ENCODE results near the gene AFAP1.

The AFAP1 gene

GRCh38 chr4:7894677-7895181 lies 44.9 kb downstream of the AFAP1 start:
- TF ChIP-seq, protein P1, sequence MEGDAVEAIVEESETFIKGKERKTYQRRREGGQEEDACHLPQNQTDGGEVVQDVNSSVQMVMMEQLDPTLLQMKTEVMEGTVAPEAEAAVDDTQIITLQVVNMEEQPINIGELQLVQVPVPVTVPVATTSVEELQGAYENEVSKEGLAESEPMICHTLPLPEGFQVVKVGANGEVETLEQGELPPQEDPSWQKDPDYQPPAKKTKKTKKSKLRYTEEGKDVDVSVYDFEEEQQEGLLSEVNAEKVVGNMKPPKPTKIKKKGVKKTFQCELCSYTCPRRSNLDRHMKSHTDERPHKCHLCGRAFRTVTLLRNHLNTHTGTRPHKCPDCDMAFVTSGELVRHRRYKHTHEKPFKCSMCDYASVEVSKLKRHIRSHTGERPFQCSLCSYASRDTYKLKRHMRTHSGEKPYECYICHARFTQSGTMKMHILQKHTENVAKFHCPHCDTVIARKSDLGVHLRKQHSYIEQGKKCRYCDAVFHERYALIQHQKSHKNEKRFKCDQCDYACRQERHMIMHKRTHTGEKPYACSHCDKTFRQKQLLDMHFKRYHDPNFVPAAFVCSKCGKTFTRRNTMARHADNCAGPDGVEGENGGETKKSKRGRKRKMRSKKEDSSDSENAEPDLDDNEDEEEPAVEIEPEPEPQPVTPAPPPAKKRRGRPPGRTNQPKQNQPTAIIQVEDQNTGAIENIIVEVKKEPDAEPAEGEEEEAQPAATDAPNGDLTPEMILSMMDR (IDR thresholded peaks at IDR 0.05; ENCODE audit: extremely low read depth, missing control alignments): no peak
- no peak for DNase-seq (ENCODE audit: low spot score)

- TF ChIP-seq, protein P1 (IDR thresholded peaks at IDR 0.05; ENCODE audit: extremely low read depth, missing control alignments): no peak
- no peak for DNase-seq (ENCODE audit: low spot score)
These were observed 45.5 kb downstream of the AFAP1 start for GRCh38 chr4:7894098-7894676.

DNA sequence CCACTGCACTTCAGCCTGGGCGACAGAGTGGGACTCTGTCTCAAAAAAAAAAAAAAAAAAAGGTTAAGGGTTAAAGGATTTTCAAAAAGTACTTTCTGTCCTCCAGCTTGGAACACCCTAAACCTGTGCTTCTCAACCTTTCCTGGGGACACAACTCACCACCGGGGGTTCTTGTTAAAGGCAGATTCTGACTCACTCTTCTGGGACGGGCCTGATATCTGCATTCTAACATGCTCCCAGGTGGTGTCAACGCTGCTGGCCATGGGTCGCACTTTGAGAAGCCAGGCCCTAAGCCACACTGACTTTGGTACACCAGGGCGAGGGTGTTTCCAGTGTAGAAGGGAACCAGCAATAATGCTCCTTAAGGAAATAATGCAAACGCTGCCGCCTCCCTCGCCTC lies 46.1 kb downstream of the AFAP1 start:
- no peak for DNase-seq (ENCODE audit: low spot score)
- TF ChIP-seq, protein P1 (IDR thresholded peaks at IDR 0.05; ENCODE audit: extremely low read depth, missing control alignments): no peak

DNA sequence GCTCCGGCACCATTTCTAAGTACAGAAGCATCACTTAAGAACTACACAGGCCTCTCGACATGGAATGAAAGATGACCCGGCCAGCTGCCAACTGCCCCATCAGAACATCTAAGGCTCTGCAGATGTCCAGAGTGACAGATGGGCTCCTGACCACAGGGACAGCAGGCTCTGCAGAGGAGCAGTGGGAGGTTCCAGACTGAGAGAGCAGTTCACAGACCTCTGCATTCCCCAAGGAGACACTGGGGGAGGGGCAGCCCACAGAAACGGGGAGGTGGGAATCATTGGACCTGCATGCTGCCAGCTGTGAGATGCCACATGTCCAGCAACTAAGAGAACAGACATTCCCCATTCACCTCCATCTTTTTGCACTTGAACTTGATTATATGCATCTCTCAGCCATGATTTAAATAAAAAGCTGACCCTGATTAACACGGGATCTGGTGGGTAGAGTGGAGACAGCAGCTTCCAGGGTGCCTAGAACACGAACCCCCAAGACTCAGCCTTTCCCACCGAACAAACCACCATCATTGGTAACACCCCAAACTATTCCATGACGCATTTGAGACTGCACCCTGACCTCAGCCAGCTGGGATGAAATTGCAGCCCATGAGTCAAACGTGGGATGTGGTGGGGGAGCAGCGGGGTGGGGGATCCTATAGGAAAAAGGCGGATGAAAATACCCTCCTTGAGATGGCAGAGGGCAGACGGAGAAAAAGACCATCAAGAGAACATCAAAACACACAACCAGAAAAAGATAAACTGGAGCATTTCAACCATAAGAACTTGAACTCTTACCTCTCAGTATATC lies 47.2 kb downstream of the AFAP1 start:
- TF ChIP-seq, protein P1 (IDR thresholded peaks at IDR 0.05; ENCODE audit: extremely low read depth, missing control alignments): no peak
- no peak for DNase-seq (ENCODE audit: low spot score)

- no peak for DNase-seq (ENCODE audit: low spot score)
- TF ChIP-seq, protein P1 (IDR thresholded peaks at IDR 0.05; ENCODE audit: extremely low read depth, missing control alignments): no peak
These were observed 48.8 kb downstream of the AFAP1 start for GRCh38 chr4:7890635-7891393.

- TF ChIP-seq, protein P1 (IDR thresholded peaks at IDR 0.05; ENCODE audit: extremely low read depth, missing control alignments): no peak
- DNase-seq (ENCODE audit: low spot score): no peak
These were observed 52.2 kb downstream of the AFAP1 start for GRCh38 chr4:7887436-7887835.
